HCT116 (cell line): Measurements from ENCODE around the gene ZNF181.

Experiments used
- CTCF ChIP-seq, 3 experiments: fragments of 200-600 bp in 1 of 3; sonication (generic) in 1 of 3; IDR thresholded peaks in 2 of 3; conservative IDR thresholded peaks in 1 of 3; 2 replicates each; pipeline ENCODE4 v1.5.1; 2012 to 2017; ENCODE audit warnings: low read depth in 2 of 3, low read length in 2 of 3, antibody characterized with exemption in 1 of 3, borderline replicate concordance in 1 of 3, control low read depth in 1 of 3, mild to moderate bottlenecking in 1 of 3, mixed read lengths in 1 of 3, mixed run types in 1 of 3, moderate library complexity in 1 of 3; ENCODE audit not compliant: insufficient read depth in 1 of 3
- EZH2phosphoT487 ChIP-seq: fragments of 200-600 bp; IDR thresholded peaks from 2 replicates; pipeline ENCODE4 v1.6.1; 2018; ENCODE audit warnings: antibody characterized with exemption, borderline replicate concordance
- POLR2AphosphoS5 ChIP-seq: IDR thresholded peaks from 2 replicates; pipeline ENCODE4 v1.6.1; 2011; ENCODE audit warnings: mild to moderate bottlenecking, low read depth, low read length, moderate library complexity
- RAD21 ChIP-seq: IDR thresholded peaks from 2 replicates; pipeline ENCODE4 v1.6.1; 2012; ENCODE audit warnings: low read depth, mild to moderate bottlenecking

GRCh38 chr19:34713262-34713637 lies 20.8 kb upstream of the ZNF181 start:
- TF ChIP-seq RAD21 (no peak), CTCF (IDR thresholded peaks at IDR 0.05 in 2 of 3, conservative IDR thresholded peaks at IDR 0.05 in 1 of 3; ENCODE audit: borderline replicate concordance in 1 of 3, insufficient read depth in 1 of 3, low read depth in 2 of 3, low read length in 2 of 3) (no peak), EZH2phosphoT487 (no peak), POLR2AphosphoS5 (no peak)
